GM23338 (cell line): Measurements from ENCODE around the gene FRS2. TPM values are rescaled to one million over a fixed set of nuclear protein-coding genes. Genes with fewer than 3 reads are reported as not detected.

Experiments
- ATAC-seq: fragments of 200-7000 bp; cut with Tn5 transposase; 3 replicates; pipeline ENCODE4 v1.9.1; 2020
- DNase-seq: peaks from one replicate; pipeline ENCODE4 v3.0.0-alpha.2; 2015; ENCODE audit warnings: low spot score
- H2AFZ ChIP-seq: fragments of 200-600 bp; sonication (generic); 2 replicates; pipeline ENCODE4 v1.8.0; 2016; ENCODE audit warnings: antibody characterized with exemption, mild to moderate bottlenecking, moderate library complexity
- H3F3A ChIP-seq: fragments of 200-600 bp; sonication (generic); replicated peaks from 2 replicates; pipeline ENCODE4 v1.8.0; 2017; ENCODE audit warnings: antibody characterized with exemption, mixed run types, low read depth
- H3K27ac ChIP-seq: fragments of 200-600 bp; sonication (generic); 2 replicates; pipeline ENCODE4 v1.6.1; 2016; ENCODE audit warnings: low read depth
- H3K27me3 ChIP-seq: fragments of 200-600 bp; sonication (generic); 2 replicates; pipeline ENCODE4 v1.8.0; 2016; ENCODE audit warnings: mild to moderate bottlenecking, mixed run types, moderate library complexity; ENCODE audit not compliant: insufficient read depth
- H3K36me3 ChIP-seq: fragments of 200-600 bp; sonication (generic); 2 replicates; pipeline ENCODE4 v1.8.0; 2016; ENCODE audit warnings: mild to moderate bottlenecking; ENCODE audit not compliant: insufficient read depth
- H3K4me1 ChIP-seq: fragments of 200-600 bp; sonication (generic); 2 replicates; pipeline ENCODE4 v1.8.0; 2016; ENCODE audit warnings: mild to moderate bottlenecking, moderate library complexity; ENCODE audit not compliant: insufficient read depth
- H3K4me2 ChIP-seq: fragments of 200-600 bp; sonication (generic); 2 replicates; pipeline ENCODE4 v1.7.1; 2017; ENCODE audit warnings: mixed run types
- H3K4me3 ChIP-seq: fragments of 200-600 bp; sonication (generic); 2 replicates; pipeline ENCODE4 v1.6.1; 2016; ENCODE audit warnings: mixed run types
- H3K79me2 ChIP-seq: fragments of 200-600 bp; sonication (generic); replicated peaks from 2 replicates; pipeline ENCODE4 v1.8.0; 2017; ENCODE audit warnings: mild to moderate bottlenecking; ENCODE audit not compliant: insufficient read depth
- H3K9me2 ChIP-seq: fragments of 200-600 bp; sonication (generic); 2 replicates; pipeline ENCODE4 v1.8.0; 2017; ENCODE audit not compliant: insufficient read depth
- H4K20me1 ChIP-seq: fragments of 200-600 bp; sonication (generic); replicated peaks from 2 replicates; pipeline ENCODE4 v1.8.0; 2017; ENCODE audit warnings: mild to moderate bottlenecking; ENCODE audit not compliant: insufficient read depth
- H3K27ac Mint-ChIP-seq: 2 replicates; pipeline ENCODE4 v1.8.0; 2020; ENCODE audit warnings: inconsistent platforms, mild to moderate bottlenecking, moderate library complexity, mixed read lengths
- H3K27me3 Mint-ChIP-seq: 3 replicates; pipeline ENCODE4 v1.8.0; 2022; ENCODE audit warnings: low read depth, mild to moderate bottlenecking, moderate library complexity, mixed read lengths, inconsistent platforms; ENCODE audit not compliant: insufficient read depth, poor library complexity
- H3K36me3 Mint-ChIP-seq: 3 replicates; pipeline ENCODE4 v1.8.0; 2021; ENCODE audit warnings: low read depth, mild to moderate bottlenecking, inconsistent platforms, moderate library complexity, mixed read lengths
- H3K4me1 Mint-ChIP-seq: 3 replicates; pipeline ENCODE4 v1.8.0; 2020; ENCODE audit warnings: mild to moderate bottlenecking, inconsistent platforms, mixed read lengths
- H3K4me3 Mint-ChIP-seq: 3 replicates; pipeline ENCODE4 v1.8.0; 2021; ENCODE audit warnings: moderate library complexity, mild to moderate bottlenecking, inconsistent platforms, mixed read lengths
- H3K9me3 Mint-ChIP-seq: 3 replicates; pipeline ENCODE4 v1.8.0; 2020; ENCODE audit warnings: moderate library complexity, mild to moderate bottlenecking, inconsistent platforms, mixed read lengths
- CREB1 ChIP-seq: fragments of 250-450 bp; sonication (Bioruptor Pico); IDR thresholded peaks from 2 replicates; pipeline ENCODE4 v1.5.0; 2020; ENCODE audit warnings: low read depth, mild to moderate bottlenecking, moderate library complexity
- EZH2 ChIP-seq: fragments of 200-600 bp; sonication (generic); IDR thresholded peaks from one replicate; pipeline ENCODE4 v1.8.0; 2017; ENCODE audit warnings: antibody characterized with exemption, mild to moderate bottlenecking, low read depth; ENCODE audit not compliant: unreplicated experiment
- EZH2phosphoT487 ChIP-seq: fragments of 200-600 bp; sonication (generic); IDR thresholded peaks from one replicate; pipeline ENCODE4 v1.8.1; 2018; ENCODE audit warnings: antibody characterized with exemption; ENCODE audit not compliant: unreplicated experiment
- POLR2AphosphoS5 ChIP-seq: IDR thresholded peaks from 2 replicates; pipeline ENCODE4 v1.6.1; 2016; ENCODE audit warnings: antibody characterized with exemption, low read depth
- ZNF114 ChIP-seq: fragments of 250-450 bp; sonication (Bioruptor Pico); IDR thresholded peaks from 2 replicates; pipeline ENCODE4 v1.5.0; 2020; ENCODE audit warnings: mild to moderate bottlenecking, moderate library complexity
- ZNF331 ChIP-seq: fragments of 250-450 bp; sonication (Bioruptor Pico); IDR thresholded peaks from 2 replicates; pipeline ENCODE4 v1.5.0; 2020; ENCODE audit warnings: low read depth, mild to moderate bottlenecking, moderate library complexity
- polyA plus RNA-seq: library from polyadenylated mRNA; unstranded; fragments of >200 nt; fragmentation: Nextera tagmentation; extraction: Ambion mirVana; gene quantifications from 2 replicates; pipeline ENCODE4 v1.2.1, GENCODE V29; 2016
- total RNA-seq: library from RNA; depleted of rRNA; stranded (reverse); fragments of >200 nt; shearing (Covaris generic); gene quantifications from 2 replicates; pipeline ENCODE4 v1.2.3, GENCODE V29; 2014
- TF ChIP-seq, protein P1 (sequence below): IDR thresholded peaks from one replicate; pipeline ENCODE4 v1.6.1; 2018; ENCODE audit warnings: antibody characterized with exemption; ENCODE audit not compliant: unreplicated experiment
- TF ChIP-seq, protein P2 (sequence below): fragments of 250-450 bp; sonication (Bioruptor Pico); IDR thresholded peaks from 2 replicates; pipeline ENCODE4 v1.5.0; 2020; ENCODE audit warnings: mild to moderate bottlenecking, moderate library complexity

The FRS2 gene
- total and polyA plus RNA-seq, 2 experiments from 2014 or later: 34.3 to 45.0 TPM

DNA sequence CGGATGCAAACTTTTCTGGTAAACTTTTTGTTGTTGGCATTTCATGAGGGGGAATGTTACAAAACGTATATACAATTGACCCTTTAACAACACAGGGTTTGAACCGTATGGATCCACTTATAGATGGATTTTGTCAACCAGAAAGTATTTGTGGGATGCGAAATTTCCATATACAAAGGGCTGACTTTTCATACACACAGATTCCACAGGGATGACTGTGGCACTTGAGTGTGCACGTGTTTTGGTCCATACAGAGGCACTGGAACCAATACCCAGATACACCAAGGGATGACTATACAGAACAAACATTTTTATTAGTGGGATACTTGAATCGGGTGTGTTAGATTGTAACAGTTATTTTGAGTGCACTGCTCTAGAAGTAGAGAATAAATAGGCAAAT is 85.3 kb downstream of the FRS2 start:
- ATAC-seq (no peak), DNase-seq (no peak)
- Histone ChIP-seq H3K4me3 (no peak overlapping the region), H3K9me2 (no peaks in the 10 kb centered on the region), H3K36me3 (no peaks in the 10 kb centered on the region), H3K4me2 (no peak overlapping the region), H4K20me1 (peaks cover 3% of the 10 kb centered on the region; the same call in 1 of the 2 replicates), H3K27me3 (no peaks in the 10 kb centered on the region), H2AFZ (no peak overlapping the region), H3K79me2 (peaks cover 30% of the 10 kb centered on the region), H3F3A (no peaks in the 10 kb centered on the region), H3K27ac (no peak overlapping the region), H3K4me1 (no peaks in the 10 kb centered on the region)
- H3K27ac Mint-ChIP-seq: no peak overlapping the region
- H3K9me3 Mint-ChIP-seq: no peaks in the 10 kb centered on the region
- TF ChIP-seq EZH2 (no peak), CREB1 (CRISPR knock-in tag) (no peak), ZNF114 (CRISPR knock-in tag) (no peak), ZNF331 (CRISPR knock-in tag) (no peak), EZH2phosphoT487 (no peak), POLR2AphosphoS5 (no peak)
- TF ChIP-seq, protein P1, sequence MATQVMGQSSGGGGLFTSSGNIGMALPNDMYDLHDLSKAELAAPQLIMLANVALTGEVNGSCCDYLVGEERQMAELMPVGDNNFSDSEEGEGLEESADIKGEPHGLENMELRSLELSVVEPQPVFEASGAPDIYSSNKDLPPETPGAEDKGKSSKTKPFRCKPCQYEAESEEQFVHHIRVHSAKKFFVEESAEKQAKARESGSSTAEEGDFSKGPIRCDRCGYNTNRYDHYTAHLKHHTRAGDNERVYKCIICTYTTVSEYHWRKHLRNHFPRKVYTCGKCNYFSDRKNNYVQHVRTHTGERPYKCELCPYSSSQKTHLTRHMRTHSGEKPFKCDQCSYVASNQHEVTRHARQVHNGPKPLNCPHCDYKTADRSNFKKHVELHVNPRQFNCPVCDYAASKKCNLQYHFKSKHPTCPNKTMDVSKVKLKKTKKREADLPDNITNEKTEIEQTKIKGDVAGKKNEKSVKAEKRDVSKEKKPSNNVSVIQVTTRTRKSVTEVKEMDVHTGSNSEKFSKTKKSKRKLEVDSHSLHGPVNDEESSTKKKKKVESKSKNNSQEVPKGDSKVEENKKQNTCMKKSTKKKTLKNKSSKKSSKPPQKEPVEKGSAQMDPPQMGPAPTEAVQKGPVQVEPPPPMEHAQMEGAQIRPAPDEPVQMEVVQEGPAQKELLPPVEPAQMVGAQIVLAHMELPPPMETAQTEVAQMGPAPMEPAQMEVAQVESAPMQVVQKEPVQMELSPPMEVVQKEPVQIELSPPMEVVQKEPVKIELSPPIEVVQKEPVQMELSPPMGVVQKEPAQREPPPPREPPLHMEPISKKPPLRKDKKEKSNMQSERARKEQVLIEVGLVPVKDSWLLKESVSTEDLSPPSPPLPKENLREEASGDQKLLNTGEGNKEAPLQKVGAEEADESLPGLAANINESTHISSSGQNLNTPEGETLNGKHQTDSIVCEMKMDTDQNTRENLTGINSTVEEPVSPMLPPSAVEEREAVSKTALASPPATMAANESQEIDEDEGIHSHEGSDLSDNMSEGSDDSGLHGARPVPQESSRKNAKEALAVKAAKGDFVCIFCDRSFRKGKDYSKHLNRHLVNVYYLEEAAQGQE: no peak
- TF ChIP-seq, protein P2, sequence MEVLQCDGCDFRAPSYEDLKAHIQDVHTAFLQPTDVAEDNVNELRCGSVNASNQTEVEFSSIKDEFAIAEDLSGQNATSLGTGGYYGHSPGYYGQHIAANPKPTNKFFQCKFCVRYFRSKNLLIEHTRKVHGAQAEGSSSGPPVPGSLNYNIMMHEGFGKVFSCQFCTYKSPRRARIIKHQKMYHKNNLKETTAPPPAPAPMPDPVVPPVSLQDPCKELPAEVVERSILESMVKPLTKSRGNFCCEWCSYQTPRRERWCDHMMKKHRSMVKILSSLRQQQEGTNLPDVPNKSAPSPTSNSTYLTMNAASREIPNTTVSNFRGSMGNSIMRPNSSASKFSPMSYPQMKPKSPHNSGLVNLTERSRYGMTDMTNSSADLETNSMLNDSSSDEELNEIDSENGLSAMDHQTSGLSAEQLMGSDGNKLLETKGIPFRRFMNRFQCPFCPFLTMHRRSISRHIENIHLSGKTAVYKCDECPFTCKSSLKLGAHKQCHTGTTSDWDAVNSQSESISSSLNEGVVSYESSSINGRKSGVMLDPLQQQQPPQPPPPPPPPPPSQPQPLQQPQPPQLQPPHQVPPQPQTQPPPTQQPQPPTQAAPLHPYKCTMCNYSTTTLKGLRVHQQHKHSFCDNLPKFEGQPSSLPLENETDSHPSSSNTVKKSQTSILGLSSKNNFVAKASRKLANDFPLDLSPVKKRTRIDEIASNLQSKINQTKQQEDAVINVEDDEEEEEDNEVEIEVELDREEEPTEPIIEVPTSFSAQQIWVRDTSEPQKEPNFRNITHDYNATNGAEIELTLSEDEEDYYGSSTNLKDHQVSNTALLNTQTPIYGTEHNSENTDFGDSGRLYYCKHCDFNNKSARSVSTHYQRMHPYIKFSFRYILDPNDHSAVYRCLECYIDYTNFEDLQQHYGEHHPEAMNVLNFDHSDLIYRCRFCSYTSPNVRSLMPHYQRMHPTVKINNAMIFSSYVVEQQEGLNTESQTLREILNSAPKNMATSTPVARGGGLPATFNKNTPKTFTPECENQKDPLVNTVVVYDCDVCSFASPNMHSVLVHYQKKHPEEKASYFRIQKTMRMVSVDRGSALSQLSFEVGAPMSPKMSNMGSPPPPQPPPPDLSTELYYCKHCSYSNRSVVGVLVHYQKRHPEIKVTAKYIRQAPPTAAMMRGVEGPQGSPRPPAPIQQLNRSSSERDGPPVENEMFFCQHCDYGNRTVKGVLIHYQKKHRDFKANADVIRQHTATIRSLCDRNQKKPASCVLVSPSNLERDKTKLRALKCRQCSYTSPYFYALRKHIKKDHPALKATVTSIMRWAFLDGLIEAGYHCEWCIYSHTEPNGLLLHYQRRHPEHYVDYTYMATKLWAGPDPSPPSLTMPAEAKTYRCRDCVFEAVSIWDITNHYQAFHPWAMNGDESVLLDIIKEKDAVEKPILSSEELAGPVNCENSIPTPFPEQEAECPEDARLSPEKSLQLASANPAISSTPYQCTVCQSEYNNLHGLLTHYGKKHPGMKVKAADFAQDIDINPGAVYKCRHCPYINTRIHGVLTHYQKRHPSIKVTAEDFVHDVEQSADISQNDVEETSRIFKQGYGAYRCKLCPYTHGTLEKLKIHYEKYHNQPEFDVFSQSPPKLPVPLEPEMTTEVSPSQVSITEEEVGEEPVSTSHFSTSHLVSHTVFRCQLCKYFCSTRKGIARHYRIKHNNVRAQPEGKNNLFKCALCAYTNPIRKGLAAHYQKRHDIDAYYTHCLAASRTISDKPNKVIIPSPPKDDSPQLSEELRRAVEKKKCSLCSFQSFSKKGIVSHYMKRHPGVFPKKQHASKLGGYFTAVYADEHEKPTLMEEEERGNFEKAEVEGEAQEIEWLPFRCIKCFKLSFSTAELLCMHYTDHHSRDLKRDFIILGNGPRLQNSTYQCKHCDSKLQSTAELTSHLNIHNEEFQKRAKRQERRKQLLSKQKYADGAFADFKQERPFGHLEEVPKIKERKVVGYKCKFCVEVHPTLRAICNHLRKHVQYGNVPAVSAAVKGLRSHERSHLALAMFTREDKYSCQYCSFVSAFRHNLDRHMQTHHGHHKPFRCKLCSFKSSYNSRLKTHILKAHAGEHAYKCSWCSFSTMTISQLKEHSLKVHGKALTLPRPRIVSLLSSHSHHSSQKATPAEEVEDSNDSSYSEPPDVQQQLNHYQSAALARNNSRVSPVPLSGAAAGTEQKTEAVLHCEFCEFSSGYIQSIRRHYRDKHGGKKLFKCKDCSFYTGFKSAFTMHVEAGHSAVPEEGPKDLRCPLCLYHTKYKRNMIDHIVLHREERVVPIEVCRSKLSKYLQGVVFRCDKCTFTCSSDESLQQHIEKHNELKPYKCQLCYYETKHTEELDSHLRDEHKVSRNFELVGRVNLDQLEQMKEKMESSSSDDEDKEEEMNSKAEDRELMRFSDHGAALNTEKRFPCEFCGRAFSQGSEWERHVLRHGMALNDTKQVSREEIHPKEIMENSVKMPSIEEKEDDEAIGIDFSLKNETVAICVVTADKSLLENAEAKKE (CRISPR knock-in tag): no peak
- H3K4me3 Mint-ChIP-seq: no peak overlapping the region
- no peaks in the 10 kb centered on the region for H3K27me3 Mint-ChIP-seq
- no peaks in the 10 kb centered on the region for H3K4me1 Mint-ChIP-seq
- H3K36me3 Mint-ChIP-seq: no peaks in the 10 kb centered on the region
